ENCODE results near the gene PRKAG2. TPM values are rescaled to one million over a fixed set of nuclear protein-coding genes. Genes with fewer than 3 reads are reported as not detected.

PRKAG2 gene
- total RNA-seq, 2 donors from 2014 or later, result 21.6 to 31.7 TPM

DNA sequence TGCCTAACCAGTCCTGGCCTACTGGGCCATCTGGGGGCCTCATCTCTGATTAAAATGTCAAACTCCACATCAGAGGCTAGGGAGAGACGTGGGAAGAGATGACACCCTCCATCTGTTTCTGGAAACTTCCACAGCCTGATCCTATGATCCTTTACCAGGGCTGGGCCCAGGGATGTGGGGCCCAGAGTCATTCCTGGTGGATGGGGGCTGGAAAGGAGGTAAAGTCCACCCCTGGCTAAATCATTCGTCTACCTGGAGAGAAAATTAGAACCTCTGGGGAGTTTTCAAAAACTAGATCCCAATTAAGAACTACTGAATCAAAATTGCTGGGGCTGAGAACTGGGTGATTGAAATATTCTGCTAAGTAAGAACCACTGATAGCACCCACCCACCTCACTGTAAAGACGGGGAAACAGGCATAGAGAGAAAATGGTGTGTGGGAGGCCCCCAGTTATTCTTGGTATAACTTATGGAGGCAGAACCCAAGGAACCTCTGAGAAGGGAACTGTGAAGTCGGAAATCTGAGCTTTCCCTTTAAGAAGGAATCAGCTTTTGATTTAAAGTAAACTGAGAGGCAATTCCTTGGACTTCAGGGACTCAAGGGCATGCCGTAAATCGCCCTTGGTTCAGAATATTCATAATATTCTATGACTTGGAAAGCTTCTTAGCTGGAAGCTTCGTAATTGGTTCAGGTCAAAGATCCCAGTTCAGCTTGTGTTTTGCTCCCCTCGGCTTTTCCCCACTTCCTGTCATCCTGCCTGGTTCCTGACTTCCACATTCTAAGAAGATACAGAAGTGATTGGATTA is 53.1 kb downstream of the PRKAG2 start:
- Mint-ChIP-seq H3K4me3 (no peak overlapping the region), H3K27me3 (no peaks in the 10 kb centered on the region), H3K4me1 (peaks cover 14% of the 10 kb centered on the region), H3K27ac (peak overlapping the region; percentile 9), H3K36me3 (ENCODE audit: low read depth) (no peaks in the 10 kb centered on the region), H3K9me3 (no peaks in the 10 kb centered on the region)
- no peak for ATAC-seq (replicated peaks)

DNA sequence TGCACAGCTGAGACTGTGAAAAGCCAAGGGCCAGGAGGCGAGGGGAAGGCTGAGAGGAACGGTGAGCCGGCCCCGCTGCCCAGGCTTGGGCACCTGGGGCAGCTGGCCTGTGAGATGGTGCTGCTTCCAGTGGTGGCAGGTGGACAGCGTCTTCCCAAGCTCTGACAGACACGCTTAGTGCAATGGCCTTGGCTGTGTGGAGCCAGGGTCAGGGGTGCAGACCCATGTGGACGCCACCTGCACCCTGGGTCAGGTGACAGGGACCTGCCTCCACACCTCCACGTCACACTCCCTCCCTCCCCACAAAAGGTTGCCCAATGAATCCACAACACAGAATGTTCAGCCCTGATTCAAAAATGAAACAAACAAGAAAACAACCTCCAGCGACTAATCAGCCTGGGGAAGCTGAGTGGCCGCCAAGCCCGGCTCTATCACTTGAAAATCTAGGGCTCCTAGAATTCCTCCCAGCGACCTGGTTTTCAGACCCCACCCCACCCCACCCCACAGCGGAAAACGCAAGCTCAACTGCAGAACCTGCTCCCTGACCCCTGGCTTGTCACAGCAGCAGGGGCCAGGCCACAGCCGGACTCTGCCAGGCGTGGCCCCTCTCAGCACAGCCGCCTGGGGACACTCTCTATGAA is 54.3 kb downstream of the PRKAG2 start:
- Mint-ChIP-seq H3K27me3 (no peaks in the 10 kb centered on the region), H3K9me3 (no peaks in the 10 kb centered on the region), H3K27ac (no peak overlapping the region), H3K36me3 (ENCODE audit: low read depth) (no peaks in the 10 kb centered on the region), H3K4me3 (no peak overlapping the region), H3K4me1 (peaks cover 10% of the 10 kb centered on the region)
- ATAC-seq (replicated peaks), result no peak

DNA sequence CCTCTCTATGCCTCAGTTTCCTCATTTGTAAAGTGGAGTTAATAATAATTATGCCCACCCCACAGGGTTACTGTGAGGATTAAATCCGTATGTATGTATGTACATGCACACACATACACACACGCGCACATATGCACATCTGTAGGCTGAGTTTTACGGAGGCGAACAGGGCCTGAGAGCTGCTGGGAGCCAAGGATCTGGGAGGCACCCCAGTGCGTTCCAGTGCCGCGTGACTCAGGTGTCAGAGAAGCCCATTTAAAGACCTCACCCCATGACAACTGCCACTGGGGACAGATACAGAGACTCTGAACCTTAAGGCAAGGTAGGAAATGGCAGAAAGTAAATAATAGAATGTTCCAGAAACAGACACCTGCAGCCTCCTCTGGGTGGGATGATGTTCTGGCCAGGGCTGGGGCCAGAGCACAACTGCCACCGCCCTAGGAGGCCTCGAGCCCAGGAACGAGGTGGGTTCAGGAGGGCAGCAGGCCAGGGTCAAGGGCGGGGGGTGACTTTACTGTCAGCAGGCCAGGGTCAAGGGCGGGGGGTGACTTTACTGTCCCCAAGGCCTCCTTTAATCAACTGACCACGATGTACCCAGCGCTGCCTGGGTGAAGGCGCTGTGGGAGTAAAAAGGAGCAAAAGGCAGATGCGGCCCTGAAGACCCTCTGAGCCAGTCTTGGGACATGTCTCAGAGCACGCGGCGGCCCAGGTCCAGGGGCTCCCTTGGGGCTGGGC is 54.9 kb downstream of the PRKAG2 start:
- ATAC-seq (replicated peaks), result no peak
- Mint-ChIP-seq H3K36me3 (ENCODE audit: low read depth) (no peaks in the 10 kb centered on the region), H3K9me3 (no peaks in the 10 kb centered on the region), H3K27me3 (no peaks in the 10 kb centered on the region), H3K27ac (no peak overlapping the region), H3K4me1 (peaks cover 9% of the 10 kb centered on the region), H3K4me3 (no peak overlapping the region)

DNA sequence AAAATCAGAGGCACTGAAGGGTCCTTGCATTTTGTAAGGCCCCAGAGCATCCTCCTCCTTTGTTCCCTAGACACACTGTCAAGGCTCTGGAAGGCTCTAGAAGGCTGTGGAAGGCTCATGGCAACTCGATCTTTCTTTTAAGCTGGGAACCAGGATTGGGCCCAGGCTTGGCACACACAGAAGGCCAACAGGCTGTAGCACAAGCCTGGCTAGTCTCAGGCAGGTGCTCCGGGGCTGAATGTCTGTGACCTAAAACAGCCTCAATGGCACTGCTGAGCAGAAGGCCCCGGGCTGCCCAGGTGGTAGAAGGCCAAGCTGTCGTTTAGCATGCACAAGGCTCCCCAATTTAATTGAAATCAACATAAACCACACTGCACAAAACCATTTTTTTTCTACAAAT is 55.7 kb downstream of the PRKAG2 start:
- ATAC-seq (replicated peaks), result no peak

DNA sequence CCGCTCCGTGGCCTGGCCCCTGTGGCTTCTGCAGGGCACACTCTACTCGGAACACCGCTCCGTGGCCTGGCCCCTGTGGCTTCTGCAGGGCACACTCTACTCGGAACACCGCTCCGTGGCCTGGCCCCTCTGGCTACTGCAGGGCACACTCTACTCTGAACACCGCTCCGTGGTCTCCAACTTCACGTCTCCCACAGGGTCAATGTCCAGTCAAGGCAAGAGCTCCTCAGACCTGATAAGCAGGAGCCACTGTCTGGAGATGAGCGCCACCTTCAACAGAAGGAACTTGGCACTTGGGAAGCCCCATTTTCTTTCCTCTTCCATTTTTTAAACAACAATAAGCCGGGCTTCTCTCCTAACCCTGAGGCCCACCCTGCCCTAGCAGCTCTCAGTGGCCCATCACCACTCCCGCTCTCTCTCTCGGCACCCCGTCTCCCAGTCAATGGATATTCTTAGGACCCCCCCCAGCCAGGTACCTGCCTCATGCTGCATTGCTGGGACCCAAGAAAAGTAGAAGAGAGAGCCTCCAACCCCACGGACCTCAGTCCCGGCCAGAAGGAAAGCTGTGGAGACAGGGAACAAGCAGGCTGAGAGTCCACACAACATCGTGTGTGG is 56.3 kb downstream of the PRKAG2 start:
- Mint-ChIP-seq H3K36me3 (ENCODE audit: low read depth) (no peaks in the 10 kb centered on the region), H3K27me3 (no peaks in the 10 kb centered on the region), H3K9me3 (no peaks in the 10 kb centered on the region), H3K4me1 (peaks cover 7% of the 10 kb centered on the region), H3K27ac (peak overlapping the region; percentile 4), H3K4me3 (no peak overlapping the region)
- no peak for ATAC-seq (replicated peaks)

More for the DNA sequence above, 55.7 kb downstream of the PRKAG2 start:
- peaks cover 4% of the 10 kb centered on the region for H3K4me1 Mint-ChIP-seq
- H3K9me3 Mint-ChIP-seq, result no peaks in the 10 kb centered on the region
- no peaks in the 10 kb centered on the region for H3K36me3 Mint-ChIP-seq (ENCODE audit: low read depth)
- H3K27me3 Mint-ChIP-seq, result no peaks in the 10 kb centered on the region
- H3K27ac Mint-ChIP-seq, result peak overlapping the region; percentile 4
- no peak overlapping the region for H3K4me3 Mint-ChIP-seq

DNA sequence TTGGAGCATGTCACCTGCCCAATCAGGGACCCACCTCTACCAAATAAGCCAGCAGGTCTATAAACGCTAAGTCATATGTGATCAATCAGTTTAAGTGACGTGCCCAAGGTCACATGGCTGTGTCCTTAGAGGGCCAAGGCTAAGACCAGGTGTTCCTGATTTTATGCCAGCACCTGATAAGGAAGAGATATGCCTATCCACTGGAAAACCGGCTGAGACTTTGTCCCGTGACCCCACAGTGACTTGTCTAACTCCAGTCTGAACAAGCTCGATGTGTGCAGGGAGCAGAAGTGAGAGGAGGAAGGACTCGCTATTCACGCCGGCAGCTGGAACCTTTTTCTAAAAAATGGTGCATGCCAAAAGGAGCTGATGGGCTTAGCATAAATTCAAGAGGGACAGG is 57.0 kb downstream of the PRKAG2 start:
- Mint-ChIP-seq H3K4me3 (no peak overlapping the region), H3K4me1 (peaks cover 13% of the 10 kb centered on the region)

DNA sequence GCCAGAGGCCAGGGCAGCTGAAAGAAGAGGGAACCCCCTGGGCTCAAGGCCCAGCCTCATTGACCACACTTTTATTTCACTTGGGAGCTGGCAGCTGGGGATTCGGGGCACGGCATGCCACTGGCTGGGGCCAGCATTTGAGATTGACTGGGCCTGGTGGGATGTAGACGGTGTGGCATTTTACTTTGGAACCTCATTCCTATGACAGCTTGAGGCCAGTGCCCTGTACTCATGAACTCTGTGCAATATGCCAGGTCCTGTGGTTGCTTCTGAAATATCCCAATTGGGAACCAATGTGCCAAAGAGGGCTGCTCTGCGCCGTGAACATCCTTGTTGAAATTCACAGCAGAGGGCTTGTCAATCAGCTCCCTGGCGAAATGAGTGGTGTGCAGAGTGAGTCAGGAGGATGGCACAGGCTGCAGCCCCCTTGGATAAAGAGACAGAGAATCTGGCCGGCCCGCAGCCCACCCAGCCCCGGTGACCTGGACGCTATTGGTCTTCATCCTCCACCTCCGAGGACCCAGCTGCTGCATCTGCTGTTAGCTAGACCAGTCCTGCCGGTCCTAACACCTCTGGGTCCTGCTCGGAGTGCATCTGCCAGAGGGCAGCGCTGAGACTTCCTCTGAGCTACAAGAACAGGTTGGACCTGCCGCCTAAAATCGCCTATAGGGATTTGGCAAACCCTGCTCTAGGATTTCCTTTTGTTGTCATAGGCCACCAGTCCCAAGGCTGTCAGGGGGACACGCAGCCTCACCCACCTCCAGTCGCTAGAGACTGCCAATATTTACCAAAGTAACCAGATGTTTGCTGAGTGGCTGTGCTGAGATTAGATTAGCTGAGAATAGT is 58.0 kb downstream of the PRKAG2 start:
- Mint-ChIP-seq H3K4me3 (no peak overlapping the region), H3K27me3 (no peaks in the 10 kb centered on the region), H3K4me1 (peaks cover 15% of the 10 kb centered on the region), H3K9me3 (no peaks in the 10 kb centered on the region), H3K27ac (no peak overlapping the region), H3K36me3 (ENCODE audit: low read depth) (no peaks in the 10 kb centered on the region)
- ATAC-seq (replicated peaks), result no peak

More for the DNA sequence above, 57.0 kb downstream of the PRKAG2 start:
- no peak for ATAC-seq (replicated peaks)
- no peaks in the 10 kb centered on the region for H3K36me3 Mint-ChIP-seq (ENCODE audit: low read depth)
- no peaks in the 10 kb centered on the region for H3K27me3 Mint-ChIP-seq
- no peaks in the 10 kb centered on the region for H3K9me3 Mint-ChIP-seq
- H3K27ac Mint-ChIP-seq, result no peak overlapping the region

DNA sequence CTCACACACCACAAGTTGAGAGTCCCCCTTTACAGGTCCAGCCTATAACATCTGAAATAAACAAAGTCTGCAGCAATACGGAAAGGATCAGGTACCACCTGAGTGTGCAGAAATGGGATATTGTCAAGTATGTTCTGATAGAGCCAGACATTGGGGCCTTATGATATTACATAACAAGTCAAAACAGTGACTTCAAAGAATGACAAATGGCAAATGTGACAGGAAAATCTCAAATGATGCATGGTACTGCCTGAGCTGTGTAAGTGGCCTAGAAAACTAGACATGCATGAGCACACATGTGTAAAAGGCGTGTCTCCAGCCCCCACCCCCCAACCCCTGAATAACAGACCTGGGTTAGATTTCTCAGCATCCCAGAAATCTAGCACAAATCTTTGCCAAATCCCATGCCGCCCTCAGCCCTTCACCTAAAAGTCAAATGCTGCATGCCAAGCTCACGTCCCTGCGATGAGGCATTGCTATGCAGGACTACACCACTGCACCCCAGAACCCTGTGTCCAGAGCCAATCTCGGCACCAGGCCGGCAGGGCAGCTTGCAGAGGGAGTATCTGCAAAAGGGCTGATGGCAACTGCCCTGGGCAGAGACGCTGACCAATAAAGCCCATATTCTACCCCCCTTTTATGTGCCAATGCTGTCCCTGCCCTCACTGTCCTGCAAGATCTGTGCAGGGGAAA is 58.8 kb downstream of the PRKAG2 start:
- ATAC-seq (replicated peaks), result no peak
- Mint-ChIP-seq H3K9me3 (no peaks in the 10 kb centered on the region), H3K27ac (no peak overlapping the region), H3K4me3 (no peak overlapping the region), H3K4me1 (peaks cover 13% of the 10 kb centered on the region), H3K36me3 (ENCODE audit: low read depth) (no peaks in the 10 kb centered on the region), H3K27me3 (no peaks in the 10 kb centered on the region)

DNA sequence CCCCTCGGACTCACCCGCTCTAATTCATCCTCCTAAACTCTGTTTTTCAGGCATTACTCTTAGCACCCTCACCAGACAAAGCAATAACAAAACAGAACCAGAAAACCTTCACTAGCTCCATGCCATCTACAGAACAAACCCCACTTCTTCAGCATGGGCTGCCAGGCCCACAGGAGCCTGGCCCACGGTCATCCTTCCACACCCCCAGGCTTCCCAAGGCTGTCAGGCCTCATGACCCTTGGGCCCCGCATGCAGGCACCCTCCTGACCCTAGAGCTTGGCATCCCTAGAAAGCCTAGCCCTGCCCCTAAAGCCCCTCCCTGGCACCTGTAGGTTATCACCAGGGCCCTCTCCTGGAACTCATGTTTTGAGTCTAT is 59.6 kb downstream of the PRKAG2 start:
- ATAC-seq (replicated peaks), result no peak
- H3K27ac Mint-ChIP-seq, result no peak overlapping the region
- H3K4me3 Mint-ChIP-seq, result no peak overlapping the region
- H3K9me3 Mint-ChIP-seq, result no peaks in the 10 kb centered on the region
- no peaks in the 10 kb centered on the region for H3K27me3 Mint-ChIP-seq
- H3K36me3 Mint-ChIP-seq (ENCODE audit: low read depth), result no peaks in the 10 kb centered on the region
- peaks cover 13% of the 10 kb centered on the region for H3K4me1 Mint-ChIP-seq

DNA sequence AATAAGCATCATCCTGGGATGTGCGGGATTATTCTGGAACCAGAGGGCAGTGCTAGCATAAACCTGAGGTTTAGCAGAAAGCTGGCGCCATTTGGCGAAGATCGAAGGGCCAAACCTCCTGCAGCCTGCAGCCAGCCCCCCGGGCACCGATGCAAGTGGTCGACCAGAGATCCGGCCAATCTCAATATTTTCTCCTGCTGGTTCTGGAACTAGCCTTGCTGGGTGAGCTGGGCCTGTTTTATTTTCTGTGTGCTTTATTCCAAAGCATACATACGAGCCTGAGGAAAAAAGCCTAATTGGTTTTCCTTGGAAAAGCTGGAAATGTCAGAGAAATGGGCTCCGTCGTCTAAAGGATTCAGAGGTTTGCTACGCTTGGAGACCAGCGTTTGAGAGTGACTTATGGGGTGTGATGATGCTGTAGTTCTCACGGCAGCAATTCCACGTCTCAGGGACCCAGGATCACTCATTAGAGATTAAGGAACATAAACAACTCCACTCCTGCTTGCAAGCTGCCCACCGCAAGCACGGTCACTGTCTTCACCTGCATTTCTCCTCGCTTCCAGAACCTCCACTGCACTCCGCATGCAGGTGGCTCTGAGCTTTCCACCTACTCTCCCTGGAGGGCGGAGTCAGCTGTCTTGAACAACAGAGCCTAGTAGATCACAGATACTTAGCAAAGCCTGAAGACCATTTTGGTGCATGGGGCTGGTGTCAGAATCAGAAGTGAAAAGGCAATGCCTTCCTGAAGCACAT is 60.2 kb downstream of the PRKAG2 start:
- peaks cover 13% of the 10 kb centered on the region for H3K4me1 Mint-ChIP-seq
- H3K27ac Mint-ChIP-seq, result no peak overlapping the region
- H3K9me3 Mint-ChIP-seq, result no peaks in the 10 kb centered on the region
- no peak overlapping the region for H3K4me3 Mint-ChIP-seq
- no peaks in the 10 kb centered on the region for H3K27me3 Mint-ChIP-seq
- no peak for ATAC-seq (replicated peaks)
- H3K36me3 Mint-ChIP-seq (ENCODE audit: low read depth), result no peaks in the 10 kb centered on the region

DNA sequence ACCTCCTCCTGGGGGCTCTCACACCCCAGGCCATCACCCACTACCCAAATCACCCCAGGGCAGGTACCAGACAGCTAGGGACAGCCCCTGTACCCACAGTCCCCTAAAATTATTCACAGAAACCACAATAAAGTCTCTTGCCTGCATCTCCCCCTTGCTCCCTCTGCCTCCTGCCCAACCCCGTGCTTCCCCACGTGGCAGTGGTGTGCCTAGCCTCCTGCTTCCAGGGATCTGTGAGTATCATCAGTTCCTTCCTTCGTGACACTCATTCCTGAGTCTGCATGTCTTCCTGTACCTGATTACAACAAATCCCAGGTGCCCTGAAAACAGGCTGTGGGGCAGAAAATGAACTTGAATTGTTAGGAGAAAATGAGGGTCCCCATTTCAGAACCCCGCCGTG is 61.5 kb downstream of the PRKAG2 start:
- ATAC-seq (replicated peaks), result no peak
- H3K27ac Mint-ChIP-seq, result peak overlapping the region; percentile 5
- no peaks in the 10 kb centered on the region for H3K9me3 Mint-ChIP-seq
- peaks cover 13% of the 10 kb centered on the region for H3K4me1 Mint-ChIP-seq
- no peak overlapping the region for H3K4me3 Mint-ChIP-seq
- no peaks in the 10 kb centered on the region for H3K36me3 Mint-ChIP-seq (ENCODE audit: low read depth)
- no peaks in the 10 kb centered on the region for H3K27me3 Mint-ChIP-seq

DNA sequence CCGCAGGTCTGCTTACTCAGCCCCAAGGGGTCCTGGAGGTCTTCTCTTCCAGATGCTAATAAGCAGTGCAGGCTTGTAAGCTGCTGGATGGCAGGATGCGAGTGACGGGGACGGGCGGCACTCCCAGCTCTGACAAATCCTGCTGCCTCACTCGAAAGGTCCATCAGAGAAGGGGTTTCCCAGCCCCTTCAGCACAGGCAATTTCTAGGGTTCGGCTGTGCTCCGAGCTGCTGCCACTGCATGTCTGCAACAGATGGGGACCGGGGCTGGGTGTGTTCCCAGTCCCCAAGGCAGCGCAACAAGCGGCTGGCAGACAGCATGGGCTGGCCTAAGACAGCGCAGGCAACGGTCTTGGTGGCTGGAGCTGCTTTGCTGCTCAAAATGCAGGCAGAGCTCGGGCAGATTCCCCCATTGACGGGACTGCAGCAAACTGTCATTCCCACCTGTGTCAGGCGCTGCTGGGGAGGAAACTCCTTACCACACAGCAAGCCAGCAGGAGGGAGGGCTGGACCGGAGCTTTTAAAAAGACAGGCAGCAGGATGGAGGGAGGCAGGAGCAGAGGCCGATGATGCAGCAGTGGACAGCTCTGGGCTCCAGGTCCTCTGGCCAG is 62.4 kb downstream of the PRKAG2 start:
- H3K27ac Mint-ChIP-seq, result no peak overlapping the region
- ATAC-seq (replicated peaks), result no peak
- H3K9me3 Mint-ChIP-seq, result no peaks in the 10 kb centered on the region
- H3K36me3 Mint-ChIP-seq (ENCODE audit: low read depth), result no peaks in the 10 kb centered on the region
- no peak overlapping the region for H3K4me3 Mint-ChIP-seq
- H3K4me1 Mint-ChIP-seq, result peaks cover 13% of the 10 kb centered on the region
- H3K27me3 Mint-ChIP-seq, result no peaks in the 10 kb centered on the region
